Hematopoietic multipotent progenitor cell (in vitro differentiated cells): Measurements from ENCODE around the gene PPFIA2. TPM values are rescaled to one million over a fixed set of nuclear protein-coding genes. Genes with fewer than 3 reads are reported as not detected.
"Not testable (repeated sequence)": the region's sequence is repeated elsewhere in the genome, so short reads cannot be mapped to it uniquely, and the experiment has no call there.

ENCODE experiments used
- DNase-seq, 3 donors: peaks; one replicate each; pipeline ENCODE4 v3.0.0-alpha.2; 2011 to 2015; ENCODE audit warnings: low read depth in 2 of 3, low spot score in 2 of 3
- total RNA-seq: library from RNA; depleted of rRNA; stranded (reverse); fragments of >200 nt; gene quantifications from one replicate; pipeline ENCODE4 v1.2.3, GENCODE V29; 2012

PPFIA2 gene
- total RNA-seq, 1 donor = not detected

- DNase-seq = no peak
Measured at GRCh38 chr12:81670759-81671158, 88.4 kb downstream of the PPFIA2 start.

- peak in 2 of 3 donors; percentile 2 to 15 for DNase-seq
Measured at GRCh38 chr12:81668475-81668874, 90.7 kb downstream of the PPFIA2 start.

- DNase-seq = not testable (repeated sequence)
Measured at GRCh38 chr12:81659310-81659709, 99.8 kb downstream of the PPFIA2 start.

- peak in 2 of 3 donors; percentile 35 to 72 for DNase-seq
Measured at GRCh38 chr12:81644503-81644902, 114.6 kb downstream of the PPFIA2 start.

GRCh38 chr12:81639196-81639595, 120.0 kb downstream of the PPFIA2 start:
- no peak for DNase-seq

GRCh38 chr12:81633127-81633526, 126.0 kb downstream of the PPFIA2 start:
- DNase-seq = no peak

GRCh38 chr12:81627336-81628189, 131.6 kb downstream of the PPFIA2 start:
- DNase-seq = peak in 2 of 3 donors; percentile 3 to 19

- no peak for DNase-seq
Measured at GRCh38 chr12:81626406-81626805, 132.7 kb downstream of the PPFIA2 start.

GRCh38 chr12:81617915-81618314, 141.2 kb downstream of the PPFIA2 start:
- no peak for DNase-seq

GRCh38 chr12:81615026-81615588, 144.0 kb downstream of the PPFIA2 start:
- no peak for DNase-seq

GRCh38 chr12:81610955-81611889, 147.9 kb downstream of the PPFIA2 start:
- DNase-seq = no peak

- DNase-seq = no peak
Measured at GRCh38 chr12:81597928-81598604, 161.1 kb downstream of the PPFIA2 start.

GRCh38 chr12:81596558-81596957, 162.6 kb downstream of the PPFIA2 start:
- DNase-seq = no peak

- DNase-seq = no peak
Measured at GRCh38 chr12:81591256-81591655, 167.9 kb downstream of the PPFIA2 start.

GRCh38 chr12:81590703-81591102, 168.4 kb downstream of the PPFIA2 start:
- not testable (repeated sequence) for DNase-seq

- no peak for DNase-seq
Measured at GRCh38 chr12:81588235-81589008, 170.7 kb downstream of the PPFIA2 start.

GRCh38 chr12:81585787-81586186, 173.4 kb downstream of the PPFIA2 start:
- no peak for DNase-seq

GRCh38 chr12:81573228-81573627, 185.9 kb downstream of the PPFIA2 start:
- DNase-seq = no peak

GRCh38 chr12:81572411-81572810, 186.7 kb downstream of the PPFIA2 start:
- no peak for DNase-seq

- DNase-seq = no peak
Measured at GRCh38 chr12:81570234-81570633, 188.9 kb downstream of the PPFIA2 start.
